Pancreas (tissue), 10 donors: Measurements from ENCODE around the gene HOXA11. TPM values are rescaled to one million over a fixed set of nuclear protein-coding genes. Genes with fewer than 3 reads are reported as not detected.

Experiments used
- ATAC-seq, 4 donors: fragments of 200-7000 bp; cut with Tn5 transposase; one replicate each; pipeline versions ENCODE4 v1.8.0 to v1.9.1; 2020; ENCODE audit warnings: mild to moderate bottlenecking in 4 of 4, moderate library complexity in 4 of 4
- DNase-seq, 6 donors: peaks; one replicate each; pipeline ENCODE4 v3.0.0-alpha.2; 2020
- FAIRE-seq: peaks from 2 replicates; lab custom pipeline; 2012; peaks lifted over from hg19 to GRCh38; lab: Jason Lieb, UNC
- H3K27ac ChIP-seq, 4 donors: fragments of 200-600 bp; sonication (generic); 1 replicate in 3 of 4; 2 replicates in 1 of 4; pipeline versions ENCODE4 v1.5.0 to v1.8.0; 2020
- H3K27me3 ChIP-seq, 4 donors: fragments of 200-600 bp; one replicate each; pipeline ENCODE4 v1.8.0; 2021
- H3K36me3 ChIP-seq, 3 donors: fragments of 200-600 bp; sonication (generic) in 1 of 3; one replicate each; pipeline versions ENCODE4 v1.5.0 to v1.8.0; 2020 to 2021
- H3K4me1 ChIP-seq, 3 donors: fragments of 200-600 bp; one replicate each; pipeline ENCODE4 v1.8.0; 2021
- H3K4me3 ChIP-seq, 4 donors: fragments of 200-600 bp; sonication (generic) in 2 of 4; one replicate each; pipeline versions ENCODE4 v1.5.0 to v1.8.0; 2020 to 2021
- H3K9me3 ChIP-seq, 4 donors: fragments of 200-600 bp; one replicate each; pipeline ENCODE4 v1.8.0; 2021
- CTCF ChIP-seq, 4 donors: fragments of 200-600 bp; sonication (generic) in 3 of 4; IDR thresholded peaks; one replicate each; pipeline versions ENCODE4 v1.5.0 to v1.8.0; 2021; ENCODE audit warnings: antibody characterized with exemption in 4 of 4
- WGBS, 2 donors: extraction: QIAGEN DNeasy Blood & Tissue Kit; methylation state at CpG; one replicate each; pipeline ENCODE4 v1.1.7; 2013; 5-methylcytosine and 5-hydroxymethylcytosine counted together
- intact Hi-C, 3 donors: fragments of 100-400 bp; cut with DNase I; formaldehyde crosslinking; loops; one replicate each; pipeline versions ENCODE4 v1.11.1 to v1.14.2; 2022
- polyA plus RNA-seq, 2 donors: library from polyadenylated mRNA; stranded (reverse); fragments of 200-250 nt; gene quantifications; one replicate each; pipeline ENCODE4 v1.2.3, GENCODE V29; 2013
- total RNA-seq, 6 donors: library from RNA; stranded (reverse); fragmentation: NEBNext Ultra II Directional in 4 of 6; extraction: Animal tissue kit (Norgen Biotek cat#: 25700) in 4 of 6; gene quantifications; one replicate each; pipeline versions ENCODE4 v1.2.1 to v1.2.4, GENCODE V29; 2021 to 2023
- donor health status: healthy with polysubstance abuse.
- donor health status: DM: no; HTN: no; CAD: no; lungs with moderate emphysema.
- donor health status: DM: no; HTN: no; CAD: no.
- donor health status: control.
- donor health status: control.
- donor health status: Bipolar disorder and iron deficiency.
- donor health status: DM: yes; HTN: yes; CAD: no.
- donor health status: DM: no; HTN: no; CAD: no.
- donor health status: DM: no; HTN: no; CAD: no.
- donor health status: DM: yes; HTN: yes; CAD: no.

HOXA11 gene
- total and polyA plus RNA-seq, 8 donors, result not detected

GRCh38 chr7:27221201-27221797 is 36.3 kb upstream of the HOXA11 start:
- no peak overlapping the region for H3K27ac ChIP-seq
- no peak for TF ChIP-seq CTCF (IDR thresholded peaks at IDR 0.05)
- no peak for ATAC-seq
- no peak for DNase-seq
- FAIRE-seq, result no peak
- intact Hi-C loops, result loop anchor here in 1 of 3 donors (10.0 kb wide), 1 partner anchor 354 kb away; no protein-coding TSS in a partner anchor
- 88 to 92% methylated on average over 3 of the region's 3 CpGs for WGBS, 2 donors
- no peaks in the 10 kb centered on the region for H3K9me3 ChIP-seq
- H3K27me3 ChIP-seq, result peaks cover 3 to 46% (median 17%) of the 10 kb centered on the region in 4 donors
- H3K36me3 ChIP-seq, result no peaks in the 10 kb centered on the region
- H3K4me3 ChIP-seq, result no peak overlapping the region
- H3K4me1 ChIP-seq, result no peaks in the 10 kb centered on the region

- H3K36me3 ChIP-seq, result no peaks in the 10 kb centered on the region
- WGBS, 2 donors, result 25 to 31% methylated on average over 32 to 45 of the region's 45 CpGs
- intact Hi-C loops, result loop anchor here in 1 of 3 donors (10.0 kb wide), 1 partner anchor 354 kb away; no protein-coding TSS in a partner anchor
- no peak for ATAC-seq
- FAIRE-seq, result no peak
- no peaks in the 10 kb centered on the region for H3K4me1 ChIP-seq
- no peak for DNase-seq
- no peak overlapping the region for H3K4me3 ChIP-seq
- H3K9me3 ChIP-seq, result no peaks in the 10 kb centered on the region
- no peak for TF ChIP-seq CTCF (IDR thresholded peaks at IDR 0.05)
- no peak overlapping the region for H3K27ac ChIP-seq
- H3K27me3 ChIP-seq, result peaks cover 3 to 39% (median 17%) of the 10 kb centered on the region in 4 donors
Measured at GRCh38 chr7:27220440-27220955, 35.5 kb upstream of the HOXA11 start.

- TF ChIP-seq CTCF (IDR thresholded peaks at IDR 0.05), result no peak
- Histone ChIP-seq H3K9me3 (no peaks in the 10 kb centered on the region), H3K4me1 (no peaks in the 10 kb centered on the region), H3K27me3 (peaks cover 3 to 35% (median 17%) of the 10 kb centered on the region in 4 donors), H3K27ac (no peak overlapping the region), H3K36me3 (no peaks in the 10 kb centered on the region), H3K4me3 (no peak overlapping the region)
- ATAC-seq (no peak), FAIRE-seq (no peak), DNase-seq (no peak)
- intact Hi-C loops, result loop anchor here in 1 of 3 donors (10.0 kb wide), 1 partner anchor 355 kb away; no protein-coding TSS in a partner anchor
- WGBS, 2 donors, result 64 to 68% methylated on average over 4 of the region's 4 CpGs
Measured at GRCh38 chr7:27219821-27220220, 34.8 kb upstream of the HOXA11 start.

GRCh38 chr7:27217951-27218350 is 32.9 kb upstream of the HOXA11 start:
- no peaks in the 10 kb centered on the region for H3K36me3 ChIP-seq
- no peak overlapping the region for H3K27ac ChIP-seq
- ATAC-seq (no peak), FAIRE-seq (no peak), DNase-seq (no peak)
- no peak for TF ChIP-seq CTCF (IDR thresholded peaks at IDR 0.05)
- H3K9me3 ChIP-seq, result no peaks in the 10 kb centered on the region
- no peak overlapping the region for H3K4me3 ChIP-seq
- intact Hi-C loops, result no loop called here
- H3K27me3 ChIP-seq, result peaks cover 0 to 28% (median 10%) of the 10 kb centered on the region in 4 donors
- H3K4me1 ChIP-seq, result no peaks in the 10 kb centered on the region

GRCh38 chr7:27215356-27215755 is 30.3 kb upstream of the HOXA11 start:
- FAIRE-seq (no peak), DNase-seq (no peak), ATAC-seq (no peak)
- 83 to 94% methylated on average over 2 of the region's 2 CpGs for WGBS, 2 donors
- Histone ChIP-seq H3K36me3 (no peaks in the 10 kb centered on the region), H3K4me1 (peaks cover 0 to 6% (median 0%) of the 10 kb centered on the region in 3 donors), H3K4me3 (no peak overlapping the region), H3K27me3 (peaks cover 0 to 37% (median 13%) of the 10 kb centered on the region in 4 donors), H3K27ac (no peak overlapping the region), H3K9me3 (no peaks in the 10 kb centered on the region)
- intact Hi-C loops, result no loop called here
- TF ChIP-seq CTCF (IDR thresholded peaks at IDR 0.05), result no peak
